GM12878 (cell line): ENCODE measurements around the gene NNMT. TPM values are rescaled to one million over a fixed set of nuclear protein-coding genes. Genes with fewer than 3 reads are reported as not detected.

Source experiments
- ATAC-seq: fragments of 200-7000 bp; cut with Tn5 transposase; 3 replicates; pipeline ENCODE4 v1.9.1; 2020; ENCODE audit warnings: mild to moderate bottlenecking, moderate library complexity
- BruUV-seq: library from RNA; stranded (reverse); fragments of 400-500 nt; replicated peaks from 2 replicates; lab custom pipeline; 2021; lab: Mats Ljungman, UMichigan
- CTCF ChIA-PET: fragments of 300-600 bp; sonication (Branson Sonifier 250); formaldehyde crosslinking; extraction: SDS; loops from one replicate; lab custom pipeline; 2021; ENCODE audit warnings: inconsistent platforms; lab: Yijun Ruan, JAX
- POLR2A ChIA-PET: fragments of 350-600 bp; formaldehyde crosslinking; extraction: SDS; loops from one replicate; lab custom pipeline; 2021; ENCODE audit warnings: inconsistent platforms; lab: Charles Lee
- RAD21 ChIA-PET: fragments of 300-600 bp; sonication (Branson Sonifier 250); formaldehyde crosslinking; loops from one replicate; lab custom pipeline; 2023; ENCODE audit warnings: antibody characterized with exemption; ENCODE audit not compliant: unreplicated experiment; lab: Charles Lee
- SMC1A ChIA-PET: fragments of 300-600 bp; sonication (Branson Sonifier 250); formaldehyde crosslinking; loops from one replicate; lab custom pipeline; 2023; ENCODE audit not compliant: unreplicated experiment, uncharacterized antibody; lab: Charles Lee
- DNase-seq: peaks from one replicate; pipeline ENCODE4 v3.0.0-alpha.2; 2011; ENCODE audit warnings: low read depth, low spot score
- FAIRE-seq: peaks from 3 replicates; lab custom pipeline; 2011; peaks lifted over from hg19 to GRCh38; lab: Jason Lieb, UNC
- H2AFZ ChIP-seq: 2 replicates; pipeline ENCODE4 v1.6.0; 2011; ENCODE audit warnings: low read depth, low read length, control low read depth; ENCODE audit not compliant: control insufficient read depth
- H3K27ac ChIP-seq: 2 replicates; pipeline ENCODE4 v1.5.1; 2011; ENCODE audit warnings: control low read depth; ENCODE audit not compliant: control insufficient read depth, insufficient read depth
- H3K27me3 ChIP-seq, 2 experiments: replicated peaks in 1 of 2; 2 replicates each; pipeline versions ENCODE4 v1.6.0 to v1.6.1; 2011; ENCODE audit warnings: low read length in 1 of 2; ENCODE audit not compliant: control insufficient read depth in 2 of 2, insufficient read depth in 2 of 2
- H3K36me3 ChIP-seq, 2 experiments: 2 replicates each; pipeline ENCODE4 v1.5.1; 2011; ENCODE audit warnings: low read length in 1 of 2; ENCODE audit not compliant: control insufficient read depth in 2 of 2, insufficient read depth in 2 of 2
- H3K4me1 ChIP-seq: 2 replicates; pipeline ENCODE4 v1.6.1; 2011; ENCODE audit warnings: mild to moderate bottlenecking, low read length, moderate library complexity, mixed read lengths; ENCODE audit not compliant: control insufficient read depth, insufficient read depth
- H3K4me2 ChIP-seq: 2 replicates; pipeline ENCODE4 v1.6.0; 2011; ENCODE audit warnings: control low read depth; ENCODE audit not compliant: control insufficient read depth, insufficient read depth
- H3K4me3 ChIP-seq: fragments of 200-600 bp; sonication (generic); 2 replicates; pipeline ENCODE4 v1.5.1; 2016
- H3K79me2 ChIP-seq: 2 replicates; pipeline ENCODE4 v1.6.0; 2011; ENCODE audit warnings: low read length; ENCODE audit not compliant: control insufficient read depth, insufficient read depth
- H3K9ac ChIP-seq: 2 replicates; pipeline ENCODE4 v1.8.0; 2011; ENCODE audit warnings: low read length, control low read depth, mixed read lengths; ENCODE audit not compliant: control insufficient read depth, insufficient read depth
- H3K9me3 ChIP-seq: replicated peaks from 3 replicates; pipeline ENCODE4 v1.5.1; 2011; ENCODE audit warnings: mild to moderate bottlenecking, low read length; ENCODE audit not compliant: control insufficient read depth, insufficient read depth
- H4K20me1 ChIP-seq: 2 replicates; pipeline ENCODE4 v1.6.0; 2011; ENCODE audit not compliant: control insufficient read depth, insufficient read depth
- BACH1 ChIP-seq: fragments of 450-650 bp; IDR thresholded peaks from 2 replicates; pipeline ENCODE4 v1.6.1; 2017; ENCODE audit warnings: mild to moderate bottlenecking, borderline replicate concordance
- DPF2 ChIP-seq: fragments of 450-650 bp; IDR thresholded peaks from 2 replicates; pipeline ENCODE4 v1.6.1; 2017; ENCODE audit warnings: mild to moderate bottlenecking
- RUNX3 ChIP-seq: IDR thresholded peaks from 2 replicates; pipeline ENCODE4 v1.6.1; 2012; ENCODE audit warnings: low read length, inconsistent platforms
- WGBS: methylation state at CpG from one replicate; pipeline ENCODE4 v1.1.6; 2016; ENCODE audit warnings: low lambda C conversion rate; ENCODE audit not compliant: insufficient replicate concordance, insufficient coverage; ENCODE audit errors: missing lambda C conversion rate; 5-methylcytosine and 5-hydroxymethylcytosine counted together
- in situ Hi-C: fragments of 300-500 bp; cut with MboI; formaldehyde crosslinking; loops from 9 replicates; pipeline ENCODE4 v1.14.3; 2018; ENCODE audit warnings: mixed read lengths
- intact Hi-C: fragments of 100-400 bp; cut with micrococcal nuclease; formaldehyde crosslinking; loops from one replicate; pipeline ENCODE4 v1.14.2; 2022; ENCODE audit not compliant: unreplicated experiment
- polyA plus RNA-seq, 11 experiments: library from polyadenylated mRNA; depleted of rRNA in 4 of 11; unstranded in 6 of 11; stranded (reverse) in 5 of 11; fragments of >200 nt; fragmentation: Nextera tagmentation in 4 of 11; fragmentation: Illumina TruSeq in 1 of 11; extraction: Ambion mirVana in 4 of 11; extraction: Trizol in 1 of 11; gene quantifications; 1 replicate in 1 of 11; 2 replicates in 10 of 11; pipeline versions ENCODE4 v1.2.1 to v1.2.3, GENCODE V29; 2011 to 2016; ENCODE audit warnings: inconsistent platforms in 2 of 11, missing spikeins in 2 of 11, low read depth in 1 of 11
- total RNA-seq, 4 experiments: library from RNA; depleted of rRNA in 3 of 4; stranded (reverse); fragments of >200 nt in 3 of 4; fragmentation: Illumina TruSeq in 1 of 4; extraction: Trizol in 1 of 4; gene quantifications; 2 replicates each; pipeline versions ENCODE4 v1.2.1 to v1.2.3, GENCODE V29; 2013 to 2021
- TF ChIP-seq, protein P1 (sequence below), 3 experiments: IDR thresholded peaks in 2 of 3; conservative IDR thresholded peaks in 1 of 3; 2 replicates each; pipeline ENCODE4 v1.5.1; 2011; ENCODE audit warnings: low read depth in 3 of 3, low read length in 3 of 3, mild to moderate bottlenecking in 3 of 3, control low read depth in 2 of 3, moderate library complexity in 2 of 3, inconsistent platforms in 1 of 3, mixed read lengths in 1 of 3; ENCODE audit not compliant: control insufficient read depth in 2 of 3, insufficient read depth in 1 of 3; ENCODE audit errors: extremely low read depth in 1 of 3

NNMT gene
- total and polyA plus RNA-seq, 10 of the 15 experiments (the other 5 are each of a cell fraction or from before 2014, with no cell fraction given): 0.46 TPM; not detected in 9

DNA sequence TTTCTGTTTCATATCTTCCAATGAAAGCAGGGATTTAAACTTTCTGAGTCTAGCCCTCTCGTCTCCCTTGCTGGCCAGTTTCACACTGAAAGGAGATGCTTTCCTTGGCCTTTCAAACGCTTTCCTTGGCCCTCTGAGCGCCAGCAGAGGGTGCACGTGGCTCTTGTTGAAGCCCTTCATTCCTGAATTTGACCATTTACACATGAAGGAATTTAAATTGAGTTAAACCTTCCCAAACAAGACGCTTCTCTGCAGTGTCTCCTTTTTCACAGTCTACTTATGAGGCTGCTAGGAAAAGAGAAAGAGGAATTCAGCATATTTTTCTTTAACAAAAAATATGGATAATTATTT, 21.6 kb downstream of the NNMT start:
- H3K4me1 ChIP-seq: no peaks in the 10 kb centered on the region
- RAD21 ChIA-PET: no interaction called here
- no peaks in the 10 kb centered on the region for H4K20me1 ChIP-seq
- POLR2A ChIA-PET: no interaction called here
- in situ Hi-C loops (no loop called here), intact Hi-C loops (no loop called here)
- FAIRE-seq (no peak), DNase-seq (no peak), ATAC-seq (0 out of 3 replicates have a peak, but pooled peaks have one; percentile 27)
- no peaks in the 10 kb centered on the region for H3K36me3 ChIP-seq
- no peak overlapping the region for H3K4me3 ChIP-seq
- no peak overlapping the region for H3K9ac ChIP-seq
- CTCF ChIA-PET: no interaction called here
- TF ChIP-seq, protein P1, sequence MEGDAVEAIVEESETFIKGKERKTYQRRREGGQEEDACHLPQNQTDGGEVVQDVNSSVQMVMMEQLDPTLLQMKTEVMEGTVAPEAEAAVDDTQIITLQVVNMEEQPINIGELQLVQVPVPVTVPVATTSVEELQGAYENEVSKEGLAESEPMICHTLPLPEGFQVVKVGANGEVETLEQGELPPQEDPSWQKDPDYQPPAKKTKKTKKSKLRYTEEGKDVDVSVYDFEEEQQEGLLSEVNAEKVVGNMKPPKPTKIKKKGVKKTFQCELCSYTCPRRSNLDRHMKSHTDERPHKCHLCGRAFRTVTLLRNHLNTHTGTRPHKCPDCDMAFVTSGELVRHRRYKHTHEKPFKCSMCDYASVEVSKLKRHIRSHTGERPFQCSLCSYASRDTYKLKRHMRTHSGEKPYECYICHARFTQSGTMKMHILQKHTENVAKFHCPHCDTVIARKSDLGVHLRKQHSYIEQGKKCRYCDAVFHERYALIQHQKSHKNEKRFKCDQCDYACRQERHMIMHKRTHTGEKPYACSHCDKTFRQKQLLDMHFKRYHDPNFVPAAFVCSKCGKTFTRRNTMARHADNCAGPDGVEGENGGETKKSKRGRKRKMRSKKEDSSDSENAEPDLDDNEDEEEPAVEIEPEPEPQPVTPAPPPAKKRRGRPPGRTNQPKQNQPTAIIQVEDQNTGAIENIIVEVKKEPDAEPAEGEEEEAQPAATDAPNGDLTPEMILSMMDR (IDR thresholded peaks at IDR 0.05 in 2 of 3, conservative IDR thresholded peaks at IDR 0.05 in 1 of 3; ENCODE audit: control insufficient read depth in 2 of 3, extremely low read depth in 1 of 3, insufficient read depth in 1 of 3, low read depth in 3 of 3, low read length in 3 of 3): peak; percentile 21 to 37 (median 28); a peak in 3 of 6 replicates
- no peak for TF ChIP-seq DPF2
- H3K9me3 ChIP-seq: no peaks in the 10 kb centered on the region
- WGBS: 0% methylated on average over 5 of the region's 5 CpGs
- H3K27me3 ChIP-seq: peaks cover 0 to 3% of the 10 kb centered on the region in 2 experiments; a peak in 2 of 4 replicates
- H3K79me2 ChIP-seq: no peaks in the 10 kb centered on the region
- BruUV-seq: no TSS peak
- SMC1A ChIA-PET: no interaction called here
- no peak overlapping the region for H2AFZ ChIP-seq
- no peak overlapping the region for H3K27ac ChIP-seq
- H3K4me2 ChIP-seq: no peak overlapping the region

- Histone ChIP-seq H2AFZ (no peak overlapping the region), H3K4me2 (no peak overlapping the region), H3K9me3 (no peaks in the 10 kb centered on the region)
- in situ Hi-C loops: no loop called here
- POLR2A ChIA-PET: no interaction called here
- CTCF ChIA-PET: no interaction called here
- intact Hi-C loops: no loop called here
- TF ChIP-seq BACH1 (no peak), RUNX3 (no peak)
- TF ChIP-seq, all 136 proteins: peak for 0
- Histone ChIP-seq H3K27me3 (peaks cover 0 to 3% of the 10 kb centered on the region in 2 experiments; a peak in 2 of 4 replicates), H3K79me2 (no peaks in the 10 kb centered on the region), H3K36me3 (no peaks in the 10 kb centered on the region), H3K4me1 (no peaks in the 10 kb centered on the region), H3K27ac (no peak overlapping the region), H4K20me1 (no peaks in the 10 kb centered on the region), H3K4me3 (no peak overlapping the region), H3K9ac (no peak overlapping the region)
- ChIA-PET RAD21 (no interaction called here), SMC1A (no interaction called here)
- BruUV-seq: no TSS peak
- ATAC-seq: no peak
- 17% methylated on average over 4 of the region's 4 CpGs for WGBS
- no peak for DNase-seq
- no peak for FAIRE-seq
Observed at GRCh38 chr11:114318361-114318760, 22.2 kb downstream of the NNMT start.
